Kidney (tissue), 14 donors: ENCODE measurements around the gene CCDC81. TPM values are rescaled to one million over a fixed set of nuclear protein-coding genes. Genes with fewer than 3 reads are reported as not detected.

ENCODE experiments used
- DNase-seq, 5 donors: peaks; one replicate each; pipeline ENCODE4 v3.0.0-alpha.2; 2013 to 2020
- FAIRE-seq: peaks from 2 replicates; lab custom pipeline; 2012; peaks lifted over from hg19 to GRCh38; lab: Jason Lieb, UNC
- H3K27ac ChIP-seq, 2 donors: one replicate each; pipeline ENCODE4 v1.7.0; 2013; ENCODE audit warnings: low read depth in 2 of 2, low read length in 2 of 2, inconsistent platforms in 1 of 2
- H3K27me3 ChIP-seq: one replicate; pipeline ENCODE4 v1.7.1; 2013; ENCODE audit warnings: low read length, inconsistent platforms; ENCODE audit not compliant: control insufficient read depth, insufficient read depth
- H3K36me3 ChIP-seq, 3 donors: one replicate each; pipeline versions ENCODE4 v1.7.0 to v1.7.1; 2013; ENCODE audit warnings: low read length in 3 of 3, control low read depth in 1 of 3, inconsistent platforms in 1 of 3; ENCODE audit not compliant: insufficient read depth in 3 of 3, control insufficient read depth in 2 of 3
- H3K4me1 ChIP-seq, 3 donors: one replicate each; pipeline versions ENCODE4 v1.7.0 to v1.7.1; 2013; ENCODE audit warnings: low read length in 3 of 3, inconsistent platforms in 1 of 3, low read depth in 1 of 3; ENCODE audit not compliant: control insufficient read depth in 2 of 3, insufficient read depth in 2 of 3
- H3K4me3 ChIP-seq, 3 donors: one replicate each; pipeline versions ENCODE4 v1.7.0 to v1.8.1; 2013; ENCODE audit warnings: low read length in 3 of 3, control low read depth in 1 of 3, inconsistent platforms in 1 of 3
- H3K9ac ChIP-seq, 3 donors: one replicate each; pipeline versions ENCODE4 v1.7.0 to v1.7.1; 2013; ENCODE audit warnings: low read length in 3 of 3, control low read depth in 1 of 3, inconsistent platforms in 1 of 3
- H3K9me3 ChIP-seq, 3 donors: one replicate each; pipeline versions ENCODE4 v1.7.0 to v1.7.1; 2013; ENCODE audit warnings: low read length in 3 of 3, control low read depth in 1 of 3, inconsistent platforms in 1 of 3; ENCODE audit not compliant: control insufficient read depth in 2 of 3, insufficient read depth in 1 of 3
- CTCF ChIP-seq: IDR thresholded peaks from 3 replicates; pipeline ENCODE4 v1.5.1; 2012; ENCODE audit warnings: mild to moderate bottlenecking, moderate library complexity, borderline replicate concordance; ENCODE audit not compliant: insufficient read depth; ENCODE audit errors: extremely low read depth
- intact Hi-C: fragments of 100-400 bp; cut with DNase I; formaldehyde crosslinking; loops from one replicate; pipeline ENCODE4 v1.11.1; 2022
- polyA plus RNA-seq: library from polyadenylated mRNA; stranded (reverse); fragments of 350-450 nt; fragmentation: Illumina TruSeq; extraction: RNeasy Lipid Tissue Mini Kit (QIAGEN cat#74804); gene quantifications from one replicate; pipeline ENCODE4 v1.2.3, GENCODE V29; 2014; ENCODE audit warnings: low read depth, low replicate concordance; ENCODE audit not compliant: insufficient read depth
- total RNA-seq: library from RNA; stranded (reverse); fragmentation: NEBNext Ultra II Directional; extraction: Animal tissue kit (Norgen Biotek cat#: 25700); gene quantifications from one replicate; pipeline ENCODE4 v1.2.1, GENCODE V29; 2021
- donor health status: control.
- donor health status: control.
- donor health status: control.
- donor health status: control.
- donor health status: control.
- donor health status: DM: yes; HTN: yes; CAD: no.
- donor health status: Normal renal cell carcinoma (clear cell type).

Gene CCDC81
- total and polyA plus RNA-seq, 2 donors from 2014 or later = 0.54 to 1.1 TPM

GRCh38 chr11:86446163-86446923, 71.7 kb downstream of the CCDC81 start:
- TF ChIP-seq CTCF = no peak
- H3K9ac ChIP-seq = no peak overlapping the region
- H3K4me3 ChIP-seq = no peak overlapping the region
- DNase-seq = no peak
- H3K36me3 ChIP-seq = peaks cover 0 to 14% (median 7%) of the 10 kb centered on the region in 3 donors
- no peaks in the 10 kb centered on the region for H3K27me3 ChIP-seq
- FAIRE-seq = no peak
- intact Hi-C loops = no loop called here
- no peaks in the 10 kb centered on the region for H3K4me1 ChIP-seq
- H3K27ac ChIP-seq = no peak overlapping the region
- no peaks in the 10 kb centered on the region for H3K9me3 ChIP-seq

GRCh38 chr11:86446924-86447285, 72.2 kb downstream of the CCDC81 start:
- Histone ChIP-seq H3K27ac (no peak overlapping the region), H3K36me3 (peaks cover 0 to 14% (median 5%) of the 10 kb centered on the region in 3 donors), H3K27me3 (no peaks in the 10 kb centered on the region), H3K9me3 (no peaks in the 10 kb centered on the region), H3K9ac (no peak overlapping the region), H3K4me3 (no peak overlapping the region), H3K4me1 (no peaks in the 10 kb centered on the region)
- no peak for FAIRE-seq
- intact Hi-C loops = no loop called here
- no peak for DNase-seq
- TF ChIP-seq CTCF = no peak

- TF ChIP-seq CTCF = no peak
- DNase-seq (no peak), FAIRE-seq (no peak)
- Histone ChIP-seq H3K27ac (no peak overlapping the region), H3K9me3 (no peaks in the 10 kb centered on the region), H3K27me3 (no peaks in the 10 kb centered on the region), H3K4me1 (no peaks in the 10 kb centered on the region), H3K36me3 (peaks cover 0 to 11% (median 5%) of the 10 kb centered on the region in 3 donors), H3K4me3 (no peak overlapping the region), H3K9ac (no peak overlapping the region)
- intact Hi-C loops = no loop called here
These were observed 73.2 kb downstream of the CCDC81 start for GRCh38 chr11:86447763-86448480.
